SJSA1 (cell line): ENCODE measurements around the gene PRND. TPM values are rescaled to one million over a fixed set of nuclear protein-coding genes. Genes with fewer than 3 reads are reported as not detected.
A peak's percentile ranks its signal among the peaks of the same experiment; 100 is the strongest.

Experiments
- DNase-seq, 2 experiments: peaks; one replicate each; pipeline ENCODE4 v3.0.0-alpha.2; 2015 to 2020; ENCODE audit warnings: low spot score in 2 of 2, low read depth in 1 of 2
- H3K27ac ChIP-seq: fragments of 250-450 bp; sonication (Bioruptor Pico); 2 replicates; pipeline ENCODE4 v1.5.1; 2020; ENCODE audit warnings: mild to moderate bottlenecking, moderate library complexity
- H3K27me3 ChIP-seq: fragments of 250-450 bp; sonication (Bioruptor Pico); replicated peaks from 2 replicates; pipeline ENCODE4 v1.5.1; 2020; ENCODE audit warnings: mild to moderate bottlenecking, moderate library complexity
- H3K36me3 ChIP-seq: fragments of 250-450 bp; sonication (Bioruptor Pico); 2 replicates; pipeline ENCODE4 v1.5.1; 2020; ENCODE audit warnings: mild to moderate bottlenecking
- H3K4me1 ChIP-seq: fragments of 250-450 bp; sonication (Bioruptor Pico); replicated peaks from 2 replicates; pipeline ENCODE4 v1.6.1; 2021; ENCODE audit warnings: mild to moderate bottlenecking
- H3K4me3 ChIP-seq: fragments of 250-450 bp; sonication (Bioruptor Pico); 2 replicates; pipeline ENCODE4 v1.5.1; 2020; ENCODE audit warnings: mild to moderate bottlenecking
- H3K9me3 ChIP-seq: fragments of 250-450 bp; sonication (Bioruptor Pico); replicated peaks from 2 replicates; pipeline ENCODE4 v1.5.1; 2020; ENCODE audit warnings: mild to moderate bottlenecking
- total RNA-seq: library from RNA; depleted of rRNA; stranded (reverse); fragments of >200 nt; shearing (Covaris generic); gene quantifications from 2 replicates; pipeline ENCODE4 v1.2.3, GENCODE V29; 2014; rRNA removed

Gene PRND
- not detected in 2 replicates for total RNA-seq

DNA sequence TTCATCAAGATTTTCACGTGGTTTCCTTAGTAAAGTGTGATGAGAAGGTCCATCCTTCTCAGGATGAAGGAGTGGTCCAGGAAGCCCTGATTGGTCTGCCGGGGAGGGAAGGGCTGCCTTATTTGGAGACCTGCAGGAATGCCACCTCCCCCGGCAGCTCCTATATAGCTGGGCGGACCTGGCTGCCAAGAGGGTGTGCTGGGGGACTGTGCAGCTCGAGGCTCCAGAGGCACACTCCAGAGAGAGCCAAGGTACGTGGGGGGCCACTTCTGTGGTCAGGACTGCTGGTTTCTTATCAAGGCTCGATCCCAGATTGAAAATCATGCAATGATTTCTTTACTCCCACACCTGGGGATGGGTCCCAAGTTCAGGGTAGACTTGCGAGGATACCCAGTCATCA lies at the start of gene PRND:
Gene PRND (plus strand): TSS at position 191 of the 400 bp plus-strand sequence. CDS start 2,643 bp downstream, outside the sequence.
- Histone ChIP-seq H3K27me3 (no peaks in the 10 kb centered on the region), H3K9me3 (peaks cover 3% of the 10 kb centered on the region; the same call in 1 of the 2 replicates), H3K36me3 (no peaks in the 10 kb centered on the region), H3K4me3 (no peak within 1 kb of the TSS), H3K4me1 (peaks cover 18% of the 10 kb centered on the region), H3K27ac (peak within 1 kb of the TSS; percentile 80; the same call in 1 of the 2 replicates)
- no peak for DNase-seq

DNA sequence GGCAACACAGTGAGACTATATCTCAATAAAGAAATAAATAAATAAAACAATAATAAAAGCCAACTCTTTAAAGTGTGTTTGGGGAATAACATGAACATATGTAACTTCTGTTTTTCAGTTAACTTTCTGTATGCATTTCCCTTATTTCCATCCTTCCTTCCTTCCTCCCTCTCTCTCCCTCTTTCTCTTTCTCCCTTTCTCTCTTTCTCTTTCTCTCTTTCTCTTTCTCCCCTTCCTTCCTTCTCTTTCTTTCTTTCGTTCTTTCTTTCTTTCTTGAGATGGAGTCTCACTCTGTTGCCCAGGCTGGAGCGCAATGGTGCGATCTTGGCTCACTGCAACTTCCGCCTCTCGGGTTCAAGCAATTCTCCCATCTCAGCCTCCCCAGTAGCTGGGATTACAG lies 48.8 kb upstream of the PRND start:
- Histone ChIP-seq H3K4me3 (no peak overlapping the region), H3K36me3 (no peaks in the 10 kb centered on the region), H3K27ac (no peak overlapping the region), H3K4me1 (peaks cover 25% of the 10 kb centered on the region), H3K27me3 (no peaks in the 10 kb centered on the region), H3K9me3 (no peaks in the 10 kb centered on the region)
- DNase-seq = no peak

GRCh38 chr20:4673371-4674001 lies 48.2 kb upstream of the PRND start:
- H3K36me3 ChIP-seq = no peaks in the 10 kb centered on the region
- H3K4me1 ChIP-seq = peaks cover 31% of the 10 kb centered on the region
- H3K27me3 ChIP-seq = no peaks in the 10 kb centered on the region
- H3K27ac ChIP-seq = no peak overlapping the region
- no peak overlapping the region for H3K4me3 ChIP-seq
- H3K9me3 ChIP-seq = no peaks in the 10 kb centered on the region
- DNase-seq = no peak

DNA sequence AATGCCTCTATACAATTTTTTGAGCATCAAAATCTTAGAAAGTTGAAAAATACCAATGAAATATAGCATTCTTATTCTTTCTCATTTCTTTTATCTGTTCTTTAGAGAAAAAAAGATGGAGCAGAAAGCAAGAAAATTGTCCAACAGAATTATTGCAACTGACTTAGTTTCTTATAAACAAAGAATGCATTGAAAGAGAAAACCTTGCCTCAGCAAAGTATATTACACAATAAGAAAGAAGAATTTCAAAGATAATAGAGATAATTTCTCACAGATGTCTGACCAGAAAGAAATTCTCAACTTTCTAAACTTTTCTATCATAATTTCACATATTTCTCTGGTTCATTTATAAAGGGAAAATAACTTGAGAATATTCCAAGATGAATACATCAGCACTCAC lies 47.0 kb upstream of the PRND start:
- Histone ChIP-seq H3K36me3 (no peaks in the 10 kb centered on the region), H3K27me3 (no peaks in the 10 kb centered on the region), H3K9me3 (no peaks in the 10 kb centered on the region), H3K4me3 (no peak overlapping the region), H3K27ac (no peak overlapping the region), H3K4me1 (peaks cover 33% of the 10 kb centered on the region)
- DNase-seq = no peak

- no peaks in the 10 kb centered on the region for H3K27me3 ChIP-seq
- no peaks in the 10 kb centered on the region for H3K36me3 ChIP-seq
- peak in 1 of 2 experiments; percentile 49 for DNase-seq
- peaks cover 47% of the 10 kb centered on the region for H3K4me1 ChIP-seq
- H3K4me3 ChIP-seq = no peak overlapping the region
- H3K9me3 ChIP-seq = no peaks in the 10 kb centered on the region
- peak overlapping the region; percentile 11; the same call in 1 of the 2 replicates for H3K27ac ChIP-seq
Observed at GRCh38 chr20:4677846-4678245, 43.9 kb upstream of the PRND start.

- Histone ChIP-seq H3K27me3 (no peaks in the 10 kb centered on the region), H3K4me1 (peaks cover 69% of the 10 kb centered on the region), H3K4me3 (no peak overlapping the region), H3K36me3 (peaks cover under 1% of the 10 kb centered on the region), H3K27ac (no peak overlapping the region), H3K9me3 (no peaks in the 10 kb centered on the region)
- no peak for DNase-seq
Observed at GRCh38 chr20:4681401-4681800, 40.3 kb upstream of the PRND start.

DNA sequence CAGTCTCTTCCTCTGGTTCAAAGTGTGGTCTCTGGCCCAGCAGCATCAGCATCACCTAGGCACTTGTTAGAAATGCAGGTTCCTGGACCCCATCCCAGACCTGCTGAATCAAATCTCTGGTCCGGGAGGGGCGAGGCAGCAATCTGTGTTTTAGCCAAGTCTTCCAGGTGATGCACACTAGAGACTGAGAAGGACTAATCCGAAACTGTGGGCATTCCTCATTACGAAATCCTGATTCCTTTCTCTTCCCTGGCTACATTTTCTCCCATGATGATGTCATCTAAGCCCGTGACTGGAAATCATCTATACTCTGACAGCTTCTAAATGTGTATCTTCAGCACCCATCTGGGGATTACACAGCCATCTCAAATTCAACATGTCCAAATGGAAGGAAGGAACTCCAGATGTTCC lies 39.7 kb upstream of the PRND start:
- no peak overlapping the region for H3K27ac ChIP-seq
- H3K9me3 ChIP-seq = no peaks in the 10 kb centered on the region
- DNase-seq = no peak
- H3K4me3 ChIP-seq = no peak overlapping the region
- peaks cover 6% of the 10 kb centered on the region for H3K36me3 ChIP-seq
- no peaks in the 10 kb centered on the region for H3K27me3 ChIP-seq
- H3K4me1 ChIP-seq = peaks cover 63% of the 10 kb centered on the region

DNA sequence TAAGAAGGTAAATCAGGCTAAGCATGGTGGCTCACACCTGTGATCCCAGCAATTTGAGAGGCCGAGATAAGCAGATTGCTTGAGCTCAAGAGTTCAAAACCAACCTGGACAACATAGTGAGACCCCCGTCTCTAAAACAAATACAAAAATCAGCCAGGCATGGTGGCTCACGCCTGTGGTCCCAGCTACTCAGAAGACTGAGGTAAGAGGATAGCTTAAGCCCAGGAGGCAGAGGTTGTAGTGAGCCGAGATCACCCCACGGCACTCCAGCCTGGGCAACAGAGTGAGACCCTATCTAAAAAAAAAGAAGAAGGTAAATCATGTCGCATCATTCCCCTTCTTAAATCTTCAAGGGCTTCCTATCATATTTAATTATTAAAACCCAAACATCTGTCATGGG lies 39.0 kb upstream of the PRND start:
- H3K27me3 ChIP-seq = no peaks in the 10 kb centered on the region
- H3K27ac ChIP-seq = peak overlapping the region; percentile 52
- no peak overlapping the region for H3K4me3 ChIP-seq
- H3K9me3 ChIP-seq = no peaks in the 10 kb centered on the region
- DNase-seq = no peak
- peaks cover 11% of the 10 kb centered on the region for H3K36me3 ChIP-seq
- H3K4me1 ChIP-seq = peaks cover 62% of the 10 kb centered on the region

DNA sequence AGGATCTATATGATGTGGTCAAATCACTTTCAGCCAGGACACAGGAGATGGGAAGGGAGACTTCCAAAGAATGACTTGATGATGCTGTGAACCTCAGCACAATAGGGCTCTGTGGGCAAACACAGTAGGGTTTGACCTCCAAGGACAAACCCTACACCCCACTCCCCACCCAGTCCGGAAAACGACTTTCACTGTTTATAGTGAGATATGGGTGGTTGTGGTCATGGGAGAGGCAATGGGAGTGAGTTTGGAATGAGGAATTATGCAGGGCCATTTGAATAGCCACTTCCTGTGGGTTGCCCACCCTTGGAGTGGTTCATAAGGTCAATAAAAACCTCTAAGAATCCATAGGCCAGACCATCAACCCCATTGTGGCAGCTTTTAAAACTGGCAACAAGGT lies 38.4 kb upstream of the PRND start:
- Histone ChIP-seq H3K36me3 (peaks cover 17% of the 10 kb centered on the region), H3K4me1 (peaks cover 62% of the 10 kb centered on the region)
- peak; percentile 75 to 86 for DNase-seq

DNA sequence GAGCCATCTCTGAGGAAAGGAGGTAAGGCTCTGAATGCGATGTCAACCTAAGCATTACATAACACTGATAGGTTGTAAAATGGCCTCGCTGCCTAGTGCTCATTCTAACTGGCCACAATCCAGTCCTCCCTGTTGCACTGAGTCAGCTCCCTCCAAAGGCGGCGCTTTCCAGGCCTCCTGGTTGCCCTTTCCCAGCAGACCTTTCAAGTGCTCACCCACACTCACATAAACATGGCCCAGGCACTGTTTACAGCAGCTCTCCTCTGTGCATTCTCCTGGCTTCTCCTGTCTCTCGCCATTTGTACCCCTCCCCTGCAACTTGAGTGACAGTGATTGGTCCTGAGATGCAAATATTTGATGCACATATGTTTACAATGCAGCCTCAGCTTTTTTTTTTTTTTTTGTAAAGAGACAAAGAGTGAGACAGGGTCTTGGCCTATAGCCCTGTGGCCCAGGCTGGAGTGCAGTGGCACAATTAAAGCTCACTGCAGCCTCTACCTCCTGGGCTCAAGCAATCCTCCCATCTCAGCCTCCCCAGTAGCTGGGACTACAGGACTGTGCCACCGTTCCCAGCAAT lies 36.8 kb upstream of the PRND start:
- Histone ChIP-seq H3K27me3 (no peaks in the 10 kb centered on the region), H3K9me3 (no peaks in the 10 kb centered on the region), H3K4me3 (no peak overlapping the region), H3K36me3 (peaks cover 32% of the 10 kb centered on the region), H3K27ac (peak overlapping the region; percentile 44), H3K4me1 (peaks cover 64% of the 10 kb centered on the region)
- peak; percentile 79 to 93 for DNase-seq

More for the DNA sequence above, 38.4 kb upstream of the PRND start:
- H3K27me3 ChIP-seq = no peaks in the 10 kb centered on the region
- H3K4me3 ChIP-seq = no peak overlapping the region
- H3K9me3 ChIP-seq = no peaks in the 10 kb centered on the region
- peak overlapping the region; percentile 52 for H3K27ac ChIP-seq

- Histone ChIP-seq H3K36me3 (peaks cover 36% of the 10 kb centered on the region), H3K9me3 (no peaks in the 10 kb centered on the region), H3K27me3 (no peaks in the 10 kb centered on the region), H3K4me3 (peak overlapping the region; percentile 76), H3K4me1 (peaks cover 64% of the 10 kb centered on the region), H3K27ac (peak overlapping the region; percentile 81)
- no peak for DNase-seq
Observed at GRCh38 chr20:4685923-4686221, 35.8 kb upstream of the PRND start.

DNA sequence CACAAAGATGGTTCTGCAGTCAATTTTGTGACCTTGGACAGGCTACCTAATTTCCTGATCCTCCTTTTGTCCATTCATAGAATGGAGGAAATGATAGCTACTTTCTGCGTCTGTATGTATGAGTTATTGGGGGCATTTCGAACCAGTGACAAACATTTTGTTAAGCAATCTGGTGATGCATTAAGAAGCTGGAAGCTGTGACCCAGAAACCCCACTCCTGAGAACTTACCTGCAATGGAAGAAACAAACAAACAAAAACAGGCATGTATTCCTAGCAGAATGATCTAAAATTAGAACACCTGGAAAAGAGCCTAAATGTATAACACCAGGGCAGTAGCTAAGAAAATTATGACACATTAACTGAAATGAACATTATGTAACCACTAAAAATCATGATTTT lies 33.4 kb upstream of the PRND start:
- Histone ChIP-seq H3K27ac (no peak overlapping the region), H3K27me3 (no peaks in the 10 kb centered on the region), H3K4me3 (no peak overlapping the region), H3K9me3 (no peaks in the 10 kb centered on the region), H3K4me1 (peaks cover 58% of the 10 kb centered on the region), H3K36me3 (peaks cover 49% of the 10 kb centered on the region)
- no peak for DNase-seq

DNA sequence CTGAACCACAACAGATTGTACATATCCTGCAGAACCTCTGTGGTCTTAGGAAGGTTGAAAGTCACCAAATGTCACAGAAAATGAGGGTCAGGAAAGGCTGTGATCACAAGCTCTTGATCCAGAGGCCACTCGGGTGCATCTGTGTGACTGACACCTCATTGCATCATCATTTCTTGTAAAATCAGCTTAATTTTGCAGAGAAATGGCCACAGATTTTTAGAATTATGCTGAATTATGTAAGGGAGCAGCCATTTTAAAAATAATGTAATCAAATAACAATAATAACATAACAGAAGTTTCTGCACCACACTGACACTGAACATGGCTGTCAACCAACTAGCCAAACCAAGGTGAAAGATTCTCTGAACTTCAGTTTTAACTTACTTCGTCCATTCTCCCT lies 32.5 kb upstream of the PRND start:
- H3K4me1 ChIP-seq = peaks cover 48% of the 10 kb centered on the region
- peaks cover 52% of the 10 kb centered on the region for H3K36me3 ChIP-seq
- H3K27me3 ChIP-seq = no peaks in the 10 kb centered on the region
- DNase-seq = no peak
- no peak overlapping the region for H3K27ac ChIP-seq
- H3K9me3 ChIP-seq = no peaks in the 10 kb centered on the region
- no peak overlapping the region for H3K4me3 ChIP-seq

DNA sequence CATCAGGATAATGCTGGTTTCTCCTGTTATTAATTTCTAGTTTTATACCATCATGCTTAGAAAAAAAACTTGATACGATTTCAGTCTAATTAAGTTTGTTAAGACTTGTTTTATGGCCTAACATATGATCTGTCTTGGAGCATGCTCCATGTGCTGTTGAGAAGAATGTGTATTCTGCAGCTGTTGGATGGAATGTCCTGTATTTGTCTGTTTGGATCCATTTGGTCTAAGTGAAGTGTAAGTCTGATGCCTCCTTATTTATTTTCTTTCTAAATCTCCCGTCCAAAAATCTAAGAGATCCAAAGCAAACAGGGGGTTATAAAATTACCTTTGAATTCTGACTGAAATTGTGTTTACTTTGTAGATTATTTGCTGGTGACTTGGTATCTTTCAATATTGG lies 30.0 kb upstream of the PRND start:
- Histone ChIP-seq H3K36me3 (peaks cover 68% of the 10 kb centered on the region), H3K27me3 (no peaks in the 10 kb centered on the region), H3K27ac (no peak overlapping the region), H3K4me3 (no peak overlapping the region), H3K4me1 (peaks cover 30% of the 10 kb centered on the region), H3K9me3 (no peaks in the 10 kb centered on the region)
- DNase-seq = no peak

- DNase-seq = no peak
- Histone ChIP-seq H3K9me3 (no peaks in the 10 kb centered on the region), H3K36me3 (peaks cover 70% of the 10 kb centered on the region), H3K27me3 (no peaks in the 10 kb centered on the region), H3K4me1 (peaks cover 18% of the 10 kb centered on the region), H3K4me3 (no peak overlapping the region), H3K27ac (no peak overlapping the region)
Observed at GRCh38 chr20:4694076-4694475, 27.6 kb upstream of the PRND start.
